ENCODE measurements around the gene ZDHHC20.
A peak's percentile ranks its signal among the peaks of the same experiment; 100 is the strongest.

ZDHHC20 gene, protein sequence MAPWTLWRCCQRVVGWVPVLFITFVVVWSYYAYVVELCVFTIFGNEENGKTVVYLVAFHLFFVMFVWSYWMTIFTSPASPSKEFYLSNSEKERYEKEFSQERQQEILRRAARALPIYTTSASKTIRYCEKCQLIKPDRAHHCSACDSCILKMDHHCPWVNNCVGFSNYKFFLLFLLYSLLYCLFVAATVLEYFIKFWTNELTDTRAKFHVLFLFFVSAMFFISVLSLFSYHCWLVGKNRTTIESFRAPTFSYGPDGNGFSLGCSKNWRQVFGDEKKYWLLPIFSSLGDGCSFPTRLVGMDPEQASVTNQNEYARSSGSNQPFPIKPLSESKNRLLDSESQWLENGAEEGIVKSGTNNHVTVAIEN

DNA sequence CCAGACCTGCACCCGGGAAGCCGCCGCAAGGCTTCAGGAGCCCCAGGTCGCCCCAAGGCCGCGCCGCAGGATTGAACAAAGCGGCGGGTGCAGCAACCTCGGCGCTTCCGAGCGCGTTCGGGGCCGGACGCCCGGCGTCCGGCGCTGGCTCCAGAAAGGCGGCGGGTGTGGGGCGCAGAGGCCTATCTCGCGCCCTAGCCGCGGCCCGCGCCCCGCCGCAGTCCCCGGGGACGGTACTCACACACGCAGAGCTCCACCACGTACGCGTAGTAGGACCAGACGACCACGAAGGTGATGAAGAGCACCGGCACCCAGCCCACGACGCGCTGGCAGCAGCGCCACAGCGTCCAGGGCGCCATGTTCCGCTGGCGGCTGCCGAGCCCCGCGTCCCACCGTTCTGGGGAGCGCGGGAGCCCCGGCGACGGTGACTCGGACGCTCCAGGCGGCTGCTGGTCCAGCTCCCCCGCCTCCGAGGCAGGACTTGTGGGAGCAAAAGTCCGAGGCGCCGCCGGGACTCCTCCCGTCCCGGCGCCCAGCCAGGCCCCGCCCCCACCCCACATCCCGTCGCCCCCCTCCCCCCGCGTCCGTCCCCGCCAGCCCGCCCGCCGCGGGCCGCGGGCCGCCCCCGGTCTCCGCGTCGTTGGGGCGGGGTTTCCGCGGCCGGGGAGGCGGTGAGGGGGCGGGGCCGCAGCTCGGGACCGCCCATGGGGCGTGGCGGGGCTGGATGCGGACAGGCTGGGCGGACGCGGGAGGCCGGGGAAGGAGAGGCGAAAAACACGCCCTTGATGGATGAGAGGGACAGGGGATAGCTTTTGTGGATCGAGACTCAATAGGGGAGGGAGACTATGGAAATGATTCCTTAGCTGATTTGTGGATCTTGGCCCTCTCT lies at the start of gene ZDHHC20:
Gene ZDHHC20 (minus strand): TSS at position 491 of the 889 bp plus-strand sequence. CDS start 132 bp downstream, at position 359.
- peak; percentile 87 for DNase-seq

DNA sequence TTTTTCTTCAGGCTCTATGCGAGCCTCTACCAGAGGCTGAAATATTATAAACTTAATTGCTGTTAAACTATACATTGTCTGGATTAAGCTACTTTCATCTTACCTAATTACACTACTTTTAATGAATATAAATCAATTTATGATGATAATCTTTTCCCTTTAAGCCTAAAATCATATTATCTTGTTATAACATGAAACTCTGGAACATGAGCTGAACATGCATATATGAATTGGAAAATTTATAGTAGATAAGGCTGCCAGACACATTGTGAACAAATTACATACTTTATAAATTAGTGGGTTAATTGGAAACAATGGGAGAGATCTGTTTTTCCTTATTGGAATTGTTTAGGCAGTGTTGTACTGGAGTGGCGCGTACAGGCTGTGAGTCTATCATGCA lies 45.3 kb upstream of the ZDHHC20 start:
- DNase-seq, result no peak

DNA sequence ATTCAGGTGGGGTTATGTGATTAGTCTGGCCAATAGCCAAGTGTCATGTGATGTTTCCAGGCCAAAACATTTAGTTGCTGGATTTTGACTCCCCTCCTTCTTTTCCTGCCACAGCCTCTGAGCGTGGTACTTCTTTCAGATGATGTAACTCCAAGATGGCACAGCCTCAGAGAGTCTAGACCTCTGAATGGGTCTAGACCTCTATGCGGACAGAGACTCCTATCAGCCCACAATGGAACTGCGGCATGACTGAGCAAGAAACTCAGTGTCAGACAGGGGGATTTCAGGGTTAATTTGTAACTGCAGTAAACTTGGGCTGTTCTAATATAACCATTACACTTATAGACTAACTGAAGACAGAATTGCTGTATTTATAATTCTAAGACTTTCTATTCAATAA lies 42.6 kb upstream of the ZDHHC20 start:
- no peak for DNase-seq

DNA sequence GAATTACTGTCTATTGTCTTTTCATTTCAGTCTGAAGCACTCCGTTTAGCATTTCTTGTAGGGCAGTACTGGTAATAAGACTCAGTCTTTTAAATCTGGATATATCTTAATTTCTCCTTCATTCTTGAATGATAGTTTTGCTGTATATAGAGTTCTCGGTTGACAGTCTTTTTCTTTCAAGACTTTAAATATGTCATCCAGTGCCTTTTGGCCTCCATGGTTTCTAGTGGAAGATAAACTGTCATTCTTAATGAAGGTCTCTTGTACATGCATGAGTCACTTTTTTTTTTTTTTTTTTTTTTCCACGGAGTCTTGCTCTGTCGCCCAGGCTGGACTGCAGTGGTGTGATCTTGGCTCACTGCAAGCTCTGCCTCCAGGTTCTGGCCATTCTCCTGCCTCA lies 27.2 kb upstream of the ZDHHC20 start:
- no peak for DNase-seq

DNA sequence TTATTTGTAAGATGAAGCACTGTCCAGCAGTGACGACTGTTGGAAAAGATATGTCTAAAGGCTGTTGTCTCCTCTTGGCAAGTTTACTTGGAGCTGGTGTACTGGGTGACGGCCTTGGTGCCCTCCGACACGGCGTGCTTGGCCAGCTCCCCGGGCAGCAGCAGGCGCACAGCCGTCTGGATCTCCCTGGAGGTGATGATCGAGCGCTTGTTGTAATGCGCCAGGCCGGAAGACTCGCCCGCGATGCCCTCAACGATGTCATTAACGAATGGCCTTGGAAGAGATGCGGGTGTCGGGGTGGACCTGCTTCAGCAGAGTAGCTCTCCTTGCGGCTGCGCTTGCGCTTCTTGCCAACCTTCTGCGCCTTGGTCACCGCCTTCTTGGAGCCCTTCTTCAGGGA lies 24.6 kb upstream of the ZDHHC20 start:
- no peak for DNase-seq

DNA sequence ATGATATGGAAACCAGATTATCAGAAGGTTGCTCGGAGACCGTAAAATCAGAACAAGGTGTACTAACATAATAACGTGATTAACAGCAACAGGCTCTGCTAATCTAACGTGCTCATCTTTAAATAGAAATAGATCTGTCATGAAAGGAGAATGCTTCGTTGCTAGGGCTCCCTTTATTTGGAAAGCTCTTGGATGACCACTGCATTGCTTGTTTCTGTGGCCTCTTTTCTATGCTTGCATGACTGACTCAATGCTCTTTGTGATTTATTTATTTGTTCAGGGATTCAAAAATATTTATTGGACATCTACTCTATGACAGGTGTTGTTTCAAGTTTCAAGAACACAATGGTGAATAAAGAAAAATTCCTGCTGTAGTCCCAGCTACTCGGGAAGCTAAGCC lies 22.3 kb upstream of the ZDHHC20 start:
- DNase-seq, result no peak

DNA sequence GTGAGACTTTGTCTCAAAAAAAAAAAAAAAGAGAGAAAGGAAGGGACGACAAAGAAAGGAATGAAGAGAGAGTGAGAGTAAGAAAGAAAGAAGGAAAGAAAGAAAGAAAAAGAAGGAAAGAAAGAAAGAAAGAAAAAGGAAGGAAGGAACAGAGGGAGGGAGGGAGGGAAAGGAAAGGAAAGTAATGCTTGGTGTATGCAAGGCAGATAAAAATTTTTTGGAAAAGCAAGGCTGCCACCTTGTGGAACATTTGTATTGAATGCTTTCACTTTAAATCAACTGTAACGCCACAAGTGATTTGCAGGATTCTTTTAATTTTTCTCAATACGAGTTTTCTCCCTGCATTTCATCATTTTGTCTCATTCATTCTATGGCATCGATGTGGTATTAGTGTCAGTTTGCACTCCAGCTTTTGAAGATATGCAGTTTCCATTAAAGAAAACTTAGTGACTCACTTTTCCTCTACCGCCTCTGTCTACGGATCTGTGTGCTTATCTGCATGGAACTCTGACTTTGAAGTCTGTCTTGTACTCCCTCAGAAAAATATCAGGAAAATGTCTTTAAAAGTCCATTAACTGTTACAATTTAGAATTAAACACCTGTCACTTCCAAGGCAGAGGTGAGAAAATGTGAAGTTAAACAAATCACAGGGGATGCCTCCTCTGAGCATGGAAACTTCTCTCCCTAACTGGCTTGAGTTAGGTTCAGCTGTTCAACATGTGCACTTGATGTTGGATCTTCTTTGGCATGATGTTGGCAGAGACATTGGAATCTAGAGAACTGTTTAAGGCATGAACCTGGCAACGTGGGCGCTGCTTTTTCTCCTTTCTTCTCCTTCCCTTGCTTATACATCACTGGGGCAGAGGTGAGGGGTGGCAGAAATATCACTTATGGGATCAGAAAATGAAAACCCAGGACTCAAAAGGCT lies 20.0 kb upstream of the ZDHHC20 start:
- DNase-seq, result no peak

DNA sequence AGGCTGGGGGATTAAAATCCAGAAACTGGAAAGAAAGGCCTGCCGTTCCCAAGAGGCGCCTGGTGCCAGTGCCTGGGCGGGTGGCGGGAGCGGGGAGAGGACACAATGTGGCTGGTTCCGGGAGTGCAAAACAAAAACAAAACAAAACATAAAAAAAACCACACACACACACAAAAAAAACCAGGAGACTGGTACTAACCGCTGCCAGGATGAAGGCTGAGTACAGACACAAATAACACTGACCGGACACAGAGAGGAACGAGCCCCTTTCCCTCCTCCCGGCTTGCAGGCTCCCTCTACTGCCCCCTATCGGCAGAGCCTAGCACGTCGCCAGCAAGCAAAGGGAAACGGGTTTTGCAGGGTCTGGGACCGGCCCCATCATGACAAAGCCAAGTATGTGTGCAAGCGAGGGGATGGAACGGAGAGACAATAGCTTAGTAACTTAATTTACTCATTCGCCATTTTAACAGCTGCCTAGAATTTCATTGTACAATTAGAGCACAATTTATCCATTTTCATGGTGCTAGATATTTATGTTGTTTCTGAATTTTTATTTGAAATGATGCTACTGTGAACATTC lies 17.9 kb upstream of the ZDHHC20 start:
- DNase-seq, result peak; percentile 61

DNA sequence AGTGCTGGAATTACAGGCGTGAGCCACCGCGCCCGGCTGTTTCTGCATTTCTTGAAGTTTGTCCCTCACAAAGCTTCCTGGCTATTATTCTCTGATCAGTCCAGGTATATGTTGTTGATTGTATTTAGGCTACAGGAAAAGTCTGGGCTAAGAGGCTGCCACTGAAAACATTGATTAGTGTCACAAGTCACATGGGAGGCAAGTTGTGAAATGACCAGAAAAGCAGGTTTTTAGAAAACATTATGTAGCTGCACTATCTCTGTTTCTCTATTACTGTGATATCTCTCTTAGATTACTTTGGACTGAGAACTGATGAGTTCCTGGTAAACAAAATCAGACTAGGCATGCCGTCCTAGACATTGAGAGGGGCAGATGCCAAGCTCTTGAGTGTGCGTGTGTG lies 16.0 kb upstream of the ZDHHC20 start:
- DNase-seq, result no peak

DNA sequence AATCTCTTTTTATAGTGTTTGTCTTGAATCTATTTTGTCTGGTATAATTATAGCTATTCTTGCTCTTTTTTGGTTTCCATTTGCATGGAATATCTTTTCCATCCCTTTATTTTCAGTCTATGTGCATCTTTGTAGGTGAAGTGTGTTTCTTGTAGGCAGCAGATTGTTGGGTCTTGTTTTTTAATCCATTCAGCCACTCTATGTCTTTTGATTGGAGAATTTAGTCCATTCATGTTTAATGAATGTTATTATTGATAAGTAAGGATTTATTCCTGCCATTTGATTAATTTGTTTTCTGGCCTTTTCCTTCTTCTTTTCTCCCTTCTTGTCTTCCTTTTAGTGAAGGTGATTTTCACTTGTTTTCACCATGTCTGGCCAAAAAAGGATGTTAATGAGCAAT lies 11.7 kb upstream of the ZDHHC20 start:
- no peak for DNase-seq

DNA sequence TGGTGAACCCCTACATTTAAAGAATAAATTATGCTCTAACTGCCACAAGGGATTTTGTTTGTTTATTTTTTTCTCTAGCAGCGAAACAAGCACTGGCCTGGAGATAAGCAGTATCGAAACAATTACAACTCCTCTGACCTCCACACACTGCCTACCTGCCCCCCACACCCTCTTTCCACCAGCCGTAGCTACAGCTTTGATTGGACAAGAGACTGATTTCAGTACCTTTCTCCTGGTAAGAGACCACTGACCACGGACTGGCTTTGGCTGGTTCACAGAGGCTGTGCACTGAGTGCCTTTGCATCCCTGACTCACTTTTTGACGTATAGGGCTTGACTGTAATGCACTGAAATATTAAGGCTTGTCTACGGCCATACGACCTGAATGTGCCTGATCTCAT lies 7.4 kb upstream of the ZDHHC20 start:
- DNase-seq, result no peak

DNA sequence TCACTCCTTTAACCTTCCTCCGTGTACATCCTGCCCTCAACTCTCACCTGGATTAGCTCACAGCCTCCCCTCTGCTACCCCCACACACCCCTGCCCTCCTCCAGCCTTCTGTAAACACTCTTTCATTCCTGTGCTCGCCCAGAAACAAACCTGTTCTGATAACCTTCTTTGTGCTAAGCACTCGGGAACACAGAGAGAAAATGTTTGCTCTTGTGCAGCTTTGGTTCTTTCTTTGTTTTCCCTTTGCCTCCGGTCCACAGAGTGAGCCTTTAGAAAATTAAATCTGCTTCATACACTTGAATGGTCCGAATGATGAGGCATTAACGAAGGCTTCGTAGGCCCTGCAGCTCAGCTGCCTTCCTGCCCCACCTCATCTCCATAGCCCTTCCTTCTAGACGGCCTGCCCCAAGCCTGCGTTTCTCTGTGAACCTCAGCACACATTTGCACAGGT lies 6.6 kb upstream of the ZDHHC20 start:
- DNase-seq, result no peak

DNA sequence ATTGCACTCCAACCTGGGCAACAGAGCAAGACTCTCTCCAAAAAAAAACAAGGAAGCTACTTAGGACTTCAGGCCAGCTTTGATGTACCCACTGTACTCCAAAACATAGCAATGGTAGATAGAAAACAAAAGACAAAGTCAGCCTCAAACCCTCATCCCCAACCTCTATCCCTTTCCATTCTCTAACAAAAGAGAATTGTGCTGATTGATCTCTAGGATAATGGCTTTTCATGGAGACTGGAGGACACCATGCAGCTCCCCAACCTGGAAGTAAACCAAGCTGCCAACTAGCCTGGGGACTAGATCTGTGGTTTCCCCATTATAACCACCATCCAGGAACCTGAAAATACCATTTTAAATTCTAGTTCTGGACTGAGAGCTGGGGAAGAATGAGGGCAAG lies 4.3 kb upstream of the ZDHHC20 start:
- DNase-seq, result no peak

DNA sequence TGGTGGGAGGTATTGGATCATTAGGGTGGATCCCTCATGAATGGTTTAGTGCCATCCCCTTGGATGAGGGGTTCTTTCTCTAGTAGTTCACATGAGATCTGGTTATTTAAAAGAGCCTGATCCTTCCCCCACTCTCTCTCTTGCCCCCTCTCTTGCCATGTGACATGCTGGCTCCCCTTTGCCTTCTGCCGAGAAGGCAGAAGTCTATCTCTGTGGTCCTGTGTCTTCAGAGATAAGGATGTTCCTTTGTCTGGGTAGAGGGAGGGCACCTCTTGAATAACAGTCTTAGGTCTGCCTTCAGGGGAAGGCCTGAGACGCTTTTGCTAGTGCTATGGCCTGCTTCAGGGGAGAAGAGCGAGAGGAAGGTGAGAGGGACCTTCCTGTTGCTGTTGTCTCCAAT lies 2.0 kb upstream of the ZDHHC20 start:
- DNase-seq, result no peak

DNA sequence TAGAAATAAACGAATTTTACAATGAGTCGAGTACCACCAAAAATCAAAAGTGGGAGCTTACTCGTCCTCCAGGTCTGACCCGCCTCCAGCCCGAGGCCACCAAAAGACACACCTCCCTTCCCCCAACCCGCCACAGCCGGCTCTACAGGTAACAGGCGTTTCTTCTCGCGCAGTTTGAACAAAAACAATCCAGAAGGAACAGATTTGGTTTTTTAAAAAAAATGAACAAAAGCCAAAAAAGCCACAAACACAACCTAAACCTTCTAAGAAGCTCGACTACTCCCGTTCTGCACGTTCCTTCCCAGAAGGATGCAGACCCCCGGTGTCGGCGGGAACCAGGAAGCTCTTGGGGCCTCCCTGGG lies 671 bp downstream of the ZDHHC20 start:
- peak; percentile 26 for DNase-seq

DNA sequence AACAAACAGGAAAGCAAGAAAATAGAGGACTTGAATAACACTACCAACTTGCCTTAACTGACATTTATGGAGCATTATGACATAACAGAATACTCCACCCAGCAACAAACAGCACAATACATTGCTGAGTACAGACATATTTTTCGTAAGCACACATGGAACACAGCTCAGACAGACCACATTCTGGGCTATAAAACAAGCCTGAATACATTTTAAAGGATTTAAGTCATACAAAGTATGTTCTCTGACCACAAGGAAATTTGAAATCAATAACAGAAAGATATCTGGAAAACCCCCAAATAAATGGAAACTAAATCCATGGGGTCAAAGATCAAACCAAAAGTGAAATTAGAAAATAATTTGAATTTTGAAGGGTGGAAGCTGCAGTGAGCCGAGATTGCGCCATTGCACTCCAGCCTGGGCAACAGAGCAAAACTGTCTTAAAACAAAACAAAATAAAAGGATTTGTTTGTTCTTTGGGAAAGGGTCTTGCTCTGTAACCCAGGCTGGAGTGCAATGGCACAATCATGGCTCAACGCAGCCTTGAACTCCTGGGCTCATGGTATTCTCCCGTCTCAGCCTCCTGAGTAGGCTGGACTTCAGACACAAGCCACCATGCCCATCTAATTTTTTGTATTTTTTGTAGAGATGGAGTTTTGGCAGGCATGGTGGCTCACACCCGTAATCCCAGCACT lies 5.6 kb downstream of the ZDHHC20 start:
- no peak for DNase-seq

DNA sequence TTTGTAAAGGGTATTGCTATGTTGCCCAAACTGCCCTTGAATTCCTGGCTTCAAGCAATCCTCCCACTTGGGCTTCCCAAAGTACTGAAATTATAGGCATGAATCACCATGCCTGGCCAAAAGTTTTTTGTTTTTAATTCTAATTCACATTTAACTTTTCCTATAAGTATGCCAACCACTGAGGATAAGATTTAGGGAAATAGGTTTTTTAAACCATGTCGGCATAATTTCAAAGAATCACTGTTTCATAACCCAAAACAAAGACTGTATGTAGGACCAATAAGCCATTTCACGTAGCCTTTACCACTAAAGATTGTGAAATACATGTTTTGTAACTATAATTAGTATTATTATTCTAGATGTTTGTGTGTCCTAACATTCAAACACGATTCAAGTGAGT lies 8.2 kb downstream of the ZDHHC20 start:
- no peak for DNase-seq

DNA sequence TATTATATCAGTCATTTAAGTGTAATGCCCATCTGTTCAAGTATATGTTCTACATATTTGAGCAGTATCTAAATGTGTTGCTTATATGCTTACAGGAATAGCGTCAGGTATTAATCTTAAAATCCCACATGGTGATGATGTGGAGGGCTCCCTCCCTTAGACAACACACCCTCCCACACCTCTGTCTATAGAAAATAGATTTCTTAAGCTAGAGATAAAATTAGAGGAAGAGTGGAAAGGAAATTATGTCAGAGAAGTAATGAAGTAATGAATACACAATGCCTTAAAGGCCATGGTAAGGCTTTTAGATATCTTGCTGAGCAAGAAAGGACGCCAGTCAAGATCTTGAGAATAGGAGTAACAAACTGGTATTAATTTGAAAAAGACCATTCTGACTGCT lies 12.4 kb downstream of the ZDHHC20 start:
- DNase-seq, result no peak

DNA sequence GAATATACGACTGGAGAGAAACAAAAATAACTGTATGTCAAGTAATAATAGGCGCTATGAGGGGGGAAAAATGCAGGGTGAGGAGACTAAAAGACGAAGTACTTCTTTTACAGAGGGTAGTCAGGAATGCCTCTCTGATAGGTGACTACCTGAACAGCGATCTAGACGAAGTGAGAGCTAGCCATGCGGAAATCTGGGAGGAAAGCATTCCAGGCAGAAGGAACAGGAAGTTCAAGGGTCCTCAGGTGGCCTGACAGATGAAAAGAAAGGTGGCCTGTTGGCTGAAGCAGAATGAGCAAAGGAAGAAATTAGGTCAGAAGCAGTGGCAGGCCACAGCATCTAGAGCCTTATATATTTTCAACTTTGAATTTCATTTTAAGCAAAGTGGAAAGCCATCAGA lies 13.3 kb downstream of the ZDHHC20 start:
- DNase-seq, result no peak

DNA sequence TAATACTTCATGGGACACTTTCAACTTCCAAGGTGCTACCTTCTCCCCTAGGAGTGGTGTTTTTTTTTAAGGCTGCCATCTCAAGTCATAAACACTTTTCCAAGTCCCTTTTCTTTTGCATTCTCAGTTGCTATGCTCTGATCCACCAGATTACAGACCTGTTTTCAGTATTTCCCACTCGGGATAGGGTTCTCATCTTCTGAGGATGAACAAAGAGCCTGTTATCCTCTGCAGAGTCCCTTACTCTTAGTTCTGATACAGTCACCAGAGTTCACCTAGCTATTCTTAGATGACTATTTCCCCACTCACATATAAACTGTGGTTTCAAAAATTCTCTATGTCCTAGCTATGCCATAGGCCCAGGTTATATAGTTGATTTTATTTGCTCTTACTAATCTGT lies 15.9 kb downstream of the ZDHHC20 start:
- no peak for DNase-seq

DNA sequence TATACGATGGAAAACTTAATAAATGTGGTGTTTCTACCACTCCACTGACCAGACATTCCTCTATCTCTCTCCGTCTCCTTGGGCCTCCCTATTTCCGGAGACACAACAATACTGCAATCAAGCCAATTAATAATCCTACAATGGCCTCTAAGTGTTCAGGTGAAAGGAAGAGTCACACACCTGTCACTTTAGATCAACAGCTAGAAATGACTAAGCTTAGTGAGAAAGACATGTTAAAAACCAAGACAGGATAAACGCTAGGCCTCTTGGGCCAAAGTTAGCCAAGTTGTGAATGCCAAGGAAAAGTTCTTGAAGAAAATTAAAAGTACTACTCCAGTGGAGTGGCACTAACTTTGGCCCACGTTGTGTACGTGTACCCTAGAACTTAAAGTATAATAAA lies 22.5 kb downstream of the ZDHHC20 start:
- no peak for DNase-seq

DNA sequence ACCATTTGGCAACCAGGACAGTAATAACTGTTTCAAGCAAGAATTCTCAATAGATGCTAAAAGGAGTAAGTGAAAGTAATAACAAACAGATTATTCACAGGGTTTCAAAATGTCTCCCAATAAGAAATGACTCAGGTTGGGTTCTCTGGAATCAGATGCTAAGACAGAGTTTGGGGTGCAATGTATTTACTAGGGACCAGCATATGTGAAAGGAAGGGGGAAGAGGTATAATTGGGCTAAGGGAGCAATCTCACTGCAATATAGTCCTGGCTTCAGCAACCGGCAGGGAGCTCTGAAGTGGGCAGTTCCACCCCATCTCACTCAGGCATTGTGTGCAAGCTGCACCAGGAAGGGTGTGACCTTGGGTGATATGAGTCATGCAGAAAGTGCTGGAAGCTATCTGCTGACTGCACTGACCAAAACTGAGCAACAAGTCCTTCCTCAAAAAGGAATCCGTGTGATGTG lies 23.4 kb downstream of the ZDHHC20 start:
- peak; percentile 41 for DNase-seq

Measured in activated effector memory CD4-positive, alpha-beta T cell treated with Interleukin-2 at 50 U/mL for 16 hours (primary cell).